CD4-positive, alpha-beta T cell (primary cell): ENCODE results near the gene SSUH2. TPM values are rescaled to one million over a fixed set of nuclear protein-coding genes. Genes with fewer than 3 reads are reported as not detected.

Experiments
- ATAC-seq: fragments of 200-7000 bp; cut with Tn5 transposase; one replicate; pipeline ENCODE4 v1.10.0; 2022; ENCODE audit warnings: mild to moderate bottlenecking; ENCODE audit not compliant: poor library complexity
- CTCF ChIA-PET: fragments of 350-600 bp; sonication (Branson Sonifier 250); formaldehyde crosslinking; loops from one replicate; lab custom pipeline; 2021; ENCODE audit warnings: antibody characterized with exemption, inconsistent platforms; lab: Charles Lee
- POLR2A ChIA-PET: fragments of 350-600 bp; sonication (Branson Sonifier 250); formaldehyde crosslinking; loops from one replicate; lab custom pipeline; 2021; ENCODE audit warnings: antibody characterized with exemption, inconsistent platforms; lab: Charles Lee
- DNase-seq, 14 experiments: peaks; one replicate each; pipeline ENCODE4 v3.0.0-alpha.2; 2013 to 2020; ENCODE audit warnings: mixed read lengths in 2 of 14
- H3K27ac ChIP-seq, 2 donors: one replicate each; pipeline versions ENCODE4 v1.5.1 to v1.7.0; 2013; ENCODE audit warnings: low read length in 2 of 2, low read depth in 1 of 2, mild to moderate bottlenecking in 1 of 2
- H3K27me3 ChIP-seq, 2 experiments: 1 replicate in 1 of 2; 2 replicates in 1 of 2; pipeline versions ENCODE4 v1.6.1 to v1.7.0; 2013; ENCODE audit warnings: low read length in 2 of 2, control low read depth in 1 of 2, mild to moderate bottlenecking in 1 of 2, moderate library complexity in 1 of 2; ENCODE audit not compliant: insufficient read depth in 2 of 2, control insufficient read depth in 1 of 2
- H3K36me3 ChIP-seq: one replicate; pipeline ENCODE4 v1.6.1; 2013; ENCODE audit warnings: low read length, control low read depth; ENCODE audit not compliant: insufficient read depth
- H3K4me1 ChIP-seq: one replicate; pipeline ENCODE4 v1.6.1; 2013; ENCODE audit warnings: low read length, control low read depth; ENCODE audit not compliant: insufficient read depth
- H3K4me3 ChIP-seq: one replicate; pipeline ENCODE4 v1.5.1; 2013; ENCODE audit warnings: mild to moderate bottlenecking, low read length, moderate library complexity
- H3K9me3 ChIP-seq, 2 experiments: 1 replicate in 1 of 2; 2 replicates in 1 of 2; pipeline versions ENCODE4 v1.6.1 to v1.7.0; 2013; ENCODE audit warnings: low read length in 2 of 2, mild to moderate bottlenecking in 2 of 2, control low read depth in 1 of 2, moderate library complexity in 1 of 2; ENCODE audit not compliant: control insufficient read depth in 1 of 2, insufficient read depth in 1 of 2
- H3K27ac Mint-ChIP-seq: one replicate; pipeline ENCODE4 v1.8.0; 2020; ENCODE audit warnings: mixed read lengths
- H3K27me3 Mint-ChIP-seq: one replicate; pipeline ENCODE4 v1.8.0; 2021; ENCODE audit warnings: mixed read lengths
- H3K36me3 Mint-ChIP-seq: one replicate; pipeline ENCODE4 v1.8.0; 2021; ENCODE audit warnings: low read depth, mixed read lengths
- H3K4me1 Mint-ChIP-seq: one replicate; pipeline ENCODE4 v1.8.0; 2021; ENCODE audit warnings: low read depth, mixed read lengths
- H3K4me3 Mint-ChIP-seq: one replicate; pipeline ENCODE4 v1.8.0; 2020; ENCODE audit warnings: mild to moderate bottlenecking, mixed read lengths
- H3K9me3 Mint-ChIP-seq: one replicate; pipeline ENCODE4 v1.8.0; 2020; ENCODE audit warnings: mixed read lengths
- intact Hi-C, 2 experiments: fragments of 100-400 bp; cut with DNase I in 1 of 2; cut with micrococcal nuclease in 1 of 2; formaldehyde crosslinking; loops; one replicate each; pipeline versions ENCODE4 v1.15.1 to v1.9.0; 2023 to 2025; cut with DNase I, micrococcal nuclease
- total RNA-seq, 174 experiments: library from RNA in 2 of 174; stranded (reverse) in 2 of 174; gene quantifications; one replicate each; pipeline ENCODE4 v1.2.3 and lab custom pipeline; 2021 to 2026
- TF ChIP-seq, protein P1 (sequence below): fragments of 200-600 bp; IDR thresholded peaks from one replicate; pipeline ENCODE4 v1.8.0; 2022; ENCODE audit warnings: antibody characterized with exemption, mild to moderate bottlenecking

The SSUH2 gene
- total RNA-seq, 2 experiments from 2014 or later, result not detected

GRCh38 chr3:8574040-8574669, 70.4 kb downstream of the SSUH2 start:
- ATAC-seq, result no peak
- intact Hi-C loops, result no loop called here
- Mint-ChIP-seq H3K36me3 (no peaks in the 10 kb centered on the region), H3K27me3 (no peaks in the 10 kb centered on the region), H3K4me1 (peaks cover 16% of the 10 kb centered on the region), H3K27ac (no peak overlapping the region), H3K9me3 (no peaks in the 10 kb centered on the region), H3K4me3 (no peak overlapping the region)
- TF ChIP-seq, protein P1, sequence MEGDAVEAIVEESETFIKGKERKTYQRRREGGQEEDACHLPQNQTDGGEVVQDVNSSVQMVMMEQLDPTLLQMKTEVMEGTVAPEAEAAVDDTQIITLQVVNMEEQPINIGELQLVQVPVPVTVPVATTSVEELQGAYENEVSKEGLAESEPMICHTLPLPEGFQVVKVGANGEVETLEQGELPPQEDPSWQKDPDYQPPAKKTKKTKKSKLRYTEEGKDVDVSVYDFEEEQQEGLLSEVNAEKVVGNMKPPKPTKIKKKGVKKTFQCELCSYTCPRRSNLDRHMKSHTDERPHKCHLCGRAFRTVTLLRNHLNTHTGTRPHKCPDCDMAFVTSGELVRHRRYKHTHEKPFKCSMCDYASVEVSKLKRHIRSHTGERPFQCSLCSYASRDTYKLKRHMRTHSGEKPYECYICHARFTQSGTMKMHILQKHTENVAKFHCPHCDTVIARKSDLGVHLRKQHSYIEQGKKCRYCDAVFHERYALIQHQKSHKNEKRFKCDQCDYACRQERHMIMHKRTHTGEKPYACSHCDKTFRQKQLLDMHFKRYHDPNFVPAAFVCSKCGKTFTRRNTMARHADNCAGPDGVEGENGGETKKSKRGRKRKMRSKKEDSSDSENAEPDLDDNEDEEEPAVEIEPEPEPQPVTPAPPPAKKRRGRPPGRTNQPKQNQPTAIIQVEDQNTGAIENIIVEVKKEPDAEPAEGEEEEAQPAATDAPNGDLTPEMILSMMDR, result no peak
- H3K27ac ChIP-seq, result no peak overlapping the region
- H3K4me3 ChIP-seq, result no peak overlapping the region
- no peaks in the 10 kb centered on the region for H3K36me3 ChIP-seq
- CTCF ChIA-PET, result no interaction called here
- POLR2A ChIA-PET, result no interaction called here
- H3K4me1 ChIP-seq, result peaks cover 9% of the 10 kb centered on the region
- no peak for DNase-seq
- H3K9me3 ChIP-seq, result peaks cover 0 to 6% of the 10 kb centered on the region in 2 experiments
- no peaks in the 10 kb centered on the region for H3K27me3 ChIP-seq

GRCh38 chr3:8573342-8573926, 71.2 kb downstream of the SSUH2 start:
- Mint-ChIP-seq H3K4me3 (no peak overlapping the region), H3K9me3 (no peaks in the 10 kb centered on the region), H3K27me3 (no peaks in the 10 kb centered on the region), H3K4me1 (peaks cover 16% of the 10 kb centered on the region), H3K36me3 (no peaks in the 10 kb centered on the region), H3K27ac (no peak overlapping the region)
- ChIA-PET CTCF (no interaction called here), POLR2A (no interaction called here)
- TF ChIP-seq, protein P1, result no peak
- ATAC-seq (no peak), DNase-seq (no peak)
- H3K27me3 ChIP-seq, result no peaks in the 10 kb centered on the region
- peaks cover 0 to 6% of the 10 kb centered on the region in 2 experiments for H3K9me3 ChIP-seq
- intact Hi-C loops, result no loop called here
- no peak overlapping the region for H3K4me3 ChIP-seq
- peaks cover 9% of the 10 kb centered on the region for H3K4me1 ChIP-seq
- no peaks in the 10 kb centered on the region for H3K36me3 ChIP-seq
- H3K27ac ChIP-seq, result no peak overlapping the region

DNA sequence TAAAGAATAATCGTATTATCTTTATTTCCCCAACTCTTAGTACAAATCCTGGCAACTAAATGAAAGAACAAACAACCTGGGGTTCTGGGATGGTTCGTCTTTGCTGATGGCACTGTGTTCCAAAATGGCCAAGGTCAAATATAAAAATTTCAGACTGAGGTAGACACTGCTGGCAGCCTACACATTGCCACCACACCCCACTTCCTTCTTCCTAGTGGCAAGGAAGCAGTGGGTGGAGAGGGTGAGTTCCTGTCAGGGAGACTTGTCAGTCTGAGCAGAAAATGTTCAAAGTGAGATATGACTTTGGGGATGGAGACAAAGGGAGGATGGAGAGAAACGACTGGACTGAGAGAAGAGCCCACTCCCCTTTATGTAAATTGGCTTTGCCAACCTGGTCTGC, 73.3 kb downstream of the SSUH2 start:
- Histone ChIP-seq H3K27me3 (no peaks in the 10 kb centered on the region), H3K27ac (no peak overlapping the region), H3K36me3 (no peaks in the 10 kb centered on the region), H3K9me3 (peaks cover 0 to 6% of the 10 kb centered on the region in 2 experiments), H3K4me3 (no peak overlapping the region), H3K4me1 (peaks cover 9% of the 10 kb centered on the region)
- TF ChIP-seq, protein P1, result no peak
- intact Hi-C loops, result no loop called here
- ATAC-seq, result no peak
- no peak overlapping the region for H3K4me3 Mint-ChIP-seq
- ChIA-PET CTCF (no interaction called here), POLR2A (no interaction called here)
- H3K36me3 Mint-ChIP-seq, result no peaks in the 10 kb centered on the region
- H3K27me3 Mint-ChIP-seq, result no peaks in the 10 kb centered on the region
- DNase-seq, result peak in 1 of 14 experiments; percentile 35
- peaks cover 16% of the 10 kb centered on the region for H3K4me1 Mint-ChIP-seq
- no peaks in the 10 kb centered on the region for H3K9me3 Mint-ChIP-seq
- H3K27ac Mint-ChIP-seq, result no peak overlapping the region

Other genes starting within 250 kb of the SSUH2 start
- under 1 TPM; 0.36 to 0.55 TPM for gene LMCD1, start 143.0 kb downstream of the SSUH2 start, total RNA-seq
- not detected for gene CAV3, start 89.0 kb upstream of the SSUH2 start, total RNA-seq
- under 1 TPM; 0.11 to 0.17 TPM for gene OXTR, start 124.8 kb upstream of the SSUH2 start, total RNA-seq